ENCODE results near the gene ANKLE2. TPM values are rescaled to one million over a fixed set of nuclear protein-coding genes. Genes with fewer than 3 reads are reported as not detected.

The ANKLE2 gene
- polyA plus RNA-seq, 1 of the 3 experiments (the other 2 are of a cell fraction): 55.1 TPM

DNA sequence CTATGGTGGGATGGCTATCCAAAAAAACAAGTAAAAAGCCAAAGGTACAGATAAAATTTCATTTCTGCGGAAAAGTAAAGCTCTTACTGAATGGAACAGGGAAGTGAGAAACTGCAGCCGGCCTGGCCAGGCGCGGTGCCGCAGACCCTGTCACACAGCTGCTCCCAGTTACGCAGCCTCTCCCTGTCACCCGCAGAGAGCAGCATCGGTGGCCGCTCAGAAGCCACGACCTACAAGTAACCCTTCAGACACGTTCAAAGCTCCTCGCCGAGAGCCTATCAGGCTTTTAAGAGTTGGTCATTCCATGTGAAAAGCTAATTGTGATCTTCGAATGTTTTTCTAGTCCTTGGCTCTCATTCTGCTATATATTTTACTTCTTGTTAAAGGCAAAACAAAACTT lies 11.0 kb upstream of the ANKLE2 start:
- Histone ChIP-seq H3K9me3 (no peaks in the 10 kb centered on the region), H4K20me1 (ENCODE audit: insufficient read depth) (peaks cover 9% of the 10 kb centered on the region; the same call in 1 of the 2 replicates), H3K27me3 (ENCODE audit: insufficient read depth) (no peaks in the 10 kb centered on the region), H3F3A (replicated peaks; ENCODE audit: insufficient read depth) (peaks cover 41% of the 10 kb centered on the region), H3K4me1 (ENCODE audit: control insufficient read depth in 1 of 2, insufficient read depth in 2 of 2, low read depth in 1 of 2, low read length in 1 of 2) (peaks cover 0 to 2% of the 10 kb centered on the region in 2 experiments; a peak in 1 of 4 replicates), H3K9ac (no peak overlapping the region), H3K27ac (ENCODE audit: low read depth in 2 of 2, low read length in 1 of 2) (no peak overlapping the region), H3K79me2 (ENCODE audit: insufficient read depth) (peaks cover 5% of the 10 kb centered on the region; the same call in 1 of the 2 replicates), H3K4me3 (ENCODE audit: low read depth in 2 of 2, low read length in 1 of 2) (no peak overlapping the region), H3K36me3 (replicated peaks in 1 of 2; ENCODE audit: control insufficient read depth in 1 of 2, insufficient read depth in 2 of 2, low read length in 1 of 2) (peaks cover 34 to 74% of the 10 kb centered on the region in 2 experiments), H3K9me2 (no peaks in the 10 kb centered on the region), H2AFZ (ENCODE audit: low read depth) (no peak overlapping the region), H3K4me2 (no peak overlapping the region)
- WGBS (ENCODE audit: low lambda C conversion rate): 92% methylated on average over 14 of the region's 14 CpGs
- no peak for DNase-seq
- CTCF ChIA-PET: interaction anchor here (0.8 kb wide), 1 partner anchor 23 kb away, joined by 3 read pairs; no protein-coding TSS in a partner anchor
- POLR2A ChIA-PET: interaction anchor here (0.5 kb wide), 1 partner anchor 35 kb away, joined by 3 read pairs; no protein-coding TSS in a partner anchor
- TF ChIP-seq YY1 (IDR thresholded peaks at IDR 0.05; ENCODE audit: low read depth) (no peak), NFIC (IDR thresholded peaks at IDR 0.05; ENCODE audit: borderline replicate concordance) (no peak), RAD21 (IDR thresholded peaks at IDR 0.05; ENCODE audit: low read length) (no peak), CHD2 (IDR thresholded peaks at IDR 0.05; ENCODE audit: low read length, partially characterized antibody) (no peak), GABPA (IDR thresholded peaks at IDR 0.05; ENCODE audit: low read depth) (no peak)
- TF ChIP-seq, protein P1, sequence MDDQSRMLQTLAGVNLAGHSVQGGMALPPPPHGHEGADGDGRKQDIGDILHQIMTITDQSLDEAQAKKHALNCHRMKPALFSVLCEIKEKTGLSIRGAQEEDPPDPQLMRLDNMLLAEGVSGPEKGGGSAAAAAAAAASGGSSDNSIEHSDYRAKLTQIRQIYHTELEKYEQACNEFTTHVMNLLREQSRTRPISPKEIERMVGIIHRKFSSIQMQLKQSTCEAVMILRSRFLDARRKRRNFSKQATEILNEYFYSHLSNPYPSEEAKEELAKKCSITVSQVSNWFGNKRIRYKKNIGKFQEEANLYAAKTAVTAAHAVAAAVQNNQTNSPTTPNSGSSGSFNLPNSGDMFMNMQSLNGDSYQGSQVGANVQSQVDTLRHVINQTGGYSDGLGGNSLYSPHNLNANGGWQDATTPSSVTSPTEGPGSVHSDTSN (IDR thresholded peaks at IDR 0.05): no peak
- TF ChIP-seq, protein P2, sequence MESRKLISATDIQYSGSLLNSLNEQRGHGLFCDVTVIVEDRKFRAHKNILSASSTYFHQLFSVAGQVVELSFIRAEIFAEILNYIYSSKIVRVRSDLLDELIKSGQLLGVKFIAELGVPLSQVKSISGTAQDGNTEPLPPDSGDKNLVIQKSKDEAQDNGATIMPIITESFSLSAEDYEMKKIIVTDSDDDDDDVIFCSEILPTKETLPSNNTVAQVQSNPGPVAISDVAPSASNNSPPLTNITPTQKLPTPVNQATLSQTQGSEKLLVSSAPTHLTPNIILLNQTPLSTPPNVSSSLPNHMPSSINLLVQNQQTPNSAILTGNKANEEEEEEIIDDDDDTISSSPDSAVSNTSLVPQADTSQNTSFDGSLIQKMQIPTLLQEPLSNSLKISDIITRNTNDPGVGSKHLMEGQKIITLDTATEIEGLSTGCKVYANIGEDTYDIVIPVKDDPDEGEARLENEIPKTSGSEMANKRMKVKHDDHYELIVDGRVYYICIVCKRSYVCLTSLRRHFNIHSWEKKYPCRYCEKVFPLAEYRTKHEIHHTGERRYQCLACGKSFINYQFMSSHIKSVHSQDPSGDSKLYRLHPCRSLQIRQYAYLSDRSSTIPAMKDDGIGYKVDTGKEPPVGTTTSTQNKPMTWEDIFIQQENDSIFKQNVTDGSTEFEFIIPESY (IDR thresholded peaks at IDR 0.05; ENCODE audit: borderline replicate concordance, low read depth): no peak
- TF ChIP-seq, protein P3, sequence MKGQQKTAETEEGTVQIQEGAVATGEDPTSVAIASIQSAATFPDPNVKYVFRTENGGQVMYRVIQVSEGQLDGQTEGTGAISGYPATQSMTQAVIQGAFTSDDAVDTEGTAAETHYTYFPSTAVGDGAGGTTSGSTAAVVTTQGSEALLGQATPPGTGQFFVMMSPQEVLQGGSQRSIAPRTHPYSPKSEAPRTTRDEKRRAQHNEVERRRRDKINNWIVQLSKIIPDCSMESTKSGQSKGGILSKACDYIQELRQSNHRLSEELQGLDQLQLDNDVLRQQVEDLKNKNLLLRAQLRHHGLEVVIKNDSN (IDR thresholded peaks at IDR 0.05; ENCODE audit: borderline replicate concordance, low read depth): no peak
- TF ChIP-seq, protein P4, sequence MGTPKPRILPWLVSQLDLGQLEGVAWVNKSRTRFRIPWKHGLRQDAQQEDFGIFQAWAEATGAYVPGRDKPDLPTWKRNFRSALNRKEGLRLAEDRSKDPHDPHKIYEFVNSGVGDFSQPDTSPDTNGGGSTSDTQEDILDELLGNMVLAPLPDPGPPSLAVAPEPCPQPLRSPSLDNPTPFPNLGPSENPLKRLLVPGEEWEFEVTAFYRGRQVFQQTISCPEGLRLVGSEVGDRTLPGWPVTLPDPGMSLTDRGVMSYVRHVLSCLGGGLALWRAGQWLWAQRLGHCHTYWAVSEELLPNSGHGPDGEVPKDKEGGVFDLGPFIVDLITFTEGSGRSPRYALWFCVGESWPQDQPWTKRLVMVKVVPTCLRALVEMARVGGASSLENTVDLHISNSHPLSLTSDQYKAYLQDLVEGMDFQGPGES (IDR thresholded peaks at IDR 0.05; ENCODE audit: low read depth, low read length): no peak
- TF ChIP-seq, protein P5, sequence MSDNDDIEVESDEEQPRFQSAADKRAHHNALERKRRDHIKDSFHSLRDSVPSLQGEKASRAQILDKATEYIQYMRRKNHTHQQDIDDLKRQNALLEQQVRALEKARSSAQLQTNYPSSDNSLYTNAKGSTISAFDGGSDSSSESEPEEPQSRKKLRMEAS (IDR thresholded peaks at IDR 0.05; ENCODE audit: low read depth): no peak

Measured in SK-N-SH (cell line).